Frontal cortex (tissue), 4 donors: Measurements from ENCODE around the gene MORN1. TPM values are rescaled to one million over a fixed set of nuclear protein-coding genes. Genes with fewer than 3 reads are reported as not detected.
"Not testable (repeated sequence)": the region's sequence is repeated elsewhere in the genome, so short reads cannot be mapped to it uniquely, and the experiment has no call there.

Experiments used
- DNase-seq, 2 donors: peaks; one replicate each; pipeline ENCODE4 v3.0.0; 2012; ENCODE audit warnings: low spot score in 2 of 2
- FAIRE-seq: peaks from 2 replicates; lab custom pipeline; 2012; peaks lifted over from hg19 to GRCh38; lab: Jason Lieb, UNC
- total RNA-seq: library from RNA; depleted of rRNA; stranded (reverse); fragments of >200 nt; gene quantifications from one replicate; pipeline ENCODE4 v1.2.3, GENCODE V29; 2014
- donor health status: control.
- donor health status: control.
- donor health status: control.

MORN1 gene
- total RNA-seq, 1 donor from 2014 or later: 11.0 TPM

DNA sequence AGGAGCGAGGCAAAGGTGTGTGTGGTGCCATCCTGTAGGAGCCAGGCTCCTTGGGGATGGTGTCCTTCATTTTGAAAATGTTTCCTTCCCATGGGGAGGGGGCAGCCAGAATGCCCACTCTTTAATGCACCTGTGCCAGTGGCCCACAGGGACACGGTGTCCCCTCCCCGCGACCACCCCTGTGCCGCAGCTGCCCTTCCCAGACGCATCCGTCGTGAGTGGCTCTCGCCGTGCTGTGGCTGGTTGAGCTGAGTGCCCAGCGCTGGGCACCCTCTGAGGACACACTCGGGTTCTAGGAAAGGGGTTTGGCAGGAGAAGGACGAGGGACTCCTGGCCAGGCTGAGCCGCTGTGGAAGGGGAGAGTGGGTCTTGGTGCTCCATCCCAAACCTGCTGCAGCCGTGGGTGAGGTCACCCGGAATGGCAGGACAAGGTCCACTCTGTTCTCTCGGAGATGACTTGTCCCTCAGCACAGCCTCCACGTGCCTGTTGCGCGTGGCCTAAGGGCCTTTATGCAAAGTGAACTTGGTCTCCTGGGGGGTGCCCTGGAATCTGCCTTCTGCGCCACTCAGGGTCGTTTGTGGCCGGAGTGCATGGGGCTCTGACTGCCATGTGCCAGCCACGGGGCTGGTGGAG, 88.9 kb downstream of the MORN1 start:
- DNase-seq (no peak), FAIRE-seq (no peak)

DNA sequence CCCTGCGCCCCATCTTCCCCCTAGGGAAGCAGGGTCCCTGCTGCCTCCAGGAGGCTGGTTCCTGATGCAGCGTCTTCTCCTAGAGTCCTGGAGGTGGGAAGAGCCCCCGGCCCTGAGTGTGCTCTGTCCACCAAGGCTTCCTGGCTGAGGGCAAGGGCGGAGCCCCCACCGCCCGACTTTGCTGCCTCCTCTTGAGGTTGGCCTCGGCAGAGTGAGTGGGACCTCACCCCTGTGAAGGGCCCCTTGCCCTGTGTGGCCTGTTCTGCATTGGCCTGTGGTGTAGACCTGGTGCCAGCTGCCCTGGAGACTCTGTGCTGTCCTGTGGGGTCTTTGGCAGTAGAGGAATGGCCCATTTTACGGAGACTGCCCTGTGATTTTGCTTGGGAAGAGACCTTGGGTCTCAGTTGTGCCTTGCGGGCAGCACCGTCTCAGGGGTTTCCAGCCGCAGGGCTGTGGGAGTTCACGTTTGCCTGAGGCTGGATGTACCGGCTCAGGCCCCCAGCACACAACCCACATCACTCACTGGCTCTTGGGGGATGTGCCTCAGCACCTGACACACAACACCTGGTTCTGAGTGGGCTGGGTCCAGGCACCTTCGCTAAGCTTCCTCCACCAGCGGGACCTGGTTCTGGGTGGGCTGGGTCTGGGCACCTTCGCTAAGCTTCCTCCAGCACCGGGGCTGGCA, 89.6 kb downstream of the MORN1 start:
- DNase-seq: no peak
- FAIRE-seq: no peak

DNA sequence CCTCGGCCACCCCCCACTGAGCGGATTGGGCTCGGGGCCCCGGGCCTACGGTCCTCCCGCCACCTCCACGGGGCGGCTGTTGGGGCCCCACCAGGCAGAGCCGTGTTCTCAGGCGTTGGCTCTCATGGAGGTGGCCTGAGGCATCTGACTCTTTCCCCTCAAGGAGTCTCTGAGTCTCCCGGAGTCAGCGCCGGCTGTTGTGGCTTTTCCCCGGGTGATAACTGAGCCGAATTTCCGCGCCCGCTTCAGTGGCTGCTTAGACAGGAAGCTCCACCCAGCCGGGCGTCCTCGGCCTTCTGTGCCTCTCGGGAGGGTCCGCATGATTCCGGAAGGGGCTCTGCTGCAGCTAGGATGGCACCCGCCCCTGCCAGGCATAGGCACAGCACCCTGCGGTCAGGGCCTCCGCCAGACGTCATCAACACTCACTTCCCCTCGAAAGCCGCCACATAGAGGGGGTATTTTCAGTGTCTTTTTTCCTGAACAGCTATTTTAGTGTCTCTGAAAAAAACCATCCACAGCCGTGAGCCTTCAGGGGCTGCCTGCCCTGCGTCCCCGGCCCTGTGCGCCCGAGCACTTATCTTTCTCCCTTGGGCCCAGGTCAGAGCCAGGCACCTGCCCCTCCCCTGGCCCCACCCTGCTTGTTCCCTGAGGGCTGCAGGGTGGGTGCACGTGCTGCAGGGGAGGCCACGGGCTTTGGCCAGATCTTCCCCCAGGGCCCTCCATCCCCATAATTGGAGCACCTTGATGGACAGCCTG, 90.3 kb downstream of the MORN1 start:
- FAIRE-seq (no peak), DNase-seq (peak in 1 of 2 donors; percentile 69)

DNA sequence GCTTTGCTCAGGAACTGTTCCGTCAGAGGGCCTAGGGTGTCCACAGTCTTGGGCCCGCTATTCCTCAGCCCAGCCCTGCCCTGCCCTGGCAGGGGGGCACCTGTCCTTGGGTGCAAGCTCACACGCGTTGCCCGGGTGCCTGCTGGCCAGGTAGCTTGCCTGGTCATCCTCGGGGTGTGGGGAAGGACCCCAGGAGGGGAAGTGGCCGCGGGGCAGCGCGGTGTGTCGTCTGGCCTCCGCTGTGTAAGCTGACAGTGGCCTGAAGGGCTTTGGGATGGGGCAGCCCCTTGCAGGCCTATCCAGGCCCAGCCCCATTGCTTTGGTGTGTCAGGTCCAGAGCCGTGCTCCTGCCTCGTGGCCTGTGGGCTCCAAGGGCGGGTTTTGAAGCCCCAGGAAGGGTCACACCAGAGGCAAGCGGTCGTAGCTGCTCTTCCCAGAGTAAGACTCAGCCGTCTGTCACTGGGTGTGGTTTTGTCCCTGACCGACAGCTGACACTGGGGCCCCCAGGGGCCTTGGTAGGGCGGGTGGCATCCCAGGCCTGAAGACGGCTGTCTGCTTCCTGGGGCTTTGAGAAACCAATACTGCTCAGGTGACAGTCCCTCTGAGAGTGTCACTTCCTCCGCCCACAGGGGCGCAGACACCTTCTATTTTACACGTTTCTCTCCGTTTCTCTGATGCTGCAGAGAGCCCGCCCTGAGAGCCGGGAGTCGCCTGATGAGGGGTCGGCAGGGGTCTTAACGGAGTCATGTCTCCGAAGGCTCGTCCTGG, 91.2 kb downstream of the MORN1 start:
- no peak for DNase-seq
- FAIRE-seq: no peak

DNA sequence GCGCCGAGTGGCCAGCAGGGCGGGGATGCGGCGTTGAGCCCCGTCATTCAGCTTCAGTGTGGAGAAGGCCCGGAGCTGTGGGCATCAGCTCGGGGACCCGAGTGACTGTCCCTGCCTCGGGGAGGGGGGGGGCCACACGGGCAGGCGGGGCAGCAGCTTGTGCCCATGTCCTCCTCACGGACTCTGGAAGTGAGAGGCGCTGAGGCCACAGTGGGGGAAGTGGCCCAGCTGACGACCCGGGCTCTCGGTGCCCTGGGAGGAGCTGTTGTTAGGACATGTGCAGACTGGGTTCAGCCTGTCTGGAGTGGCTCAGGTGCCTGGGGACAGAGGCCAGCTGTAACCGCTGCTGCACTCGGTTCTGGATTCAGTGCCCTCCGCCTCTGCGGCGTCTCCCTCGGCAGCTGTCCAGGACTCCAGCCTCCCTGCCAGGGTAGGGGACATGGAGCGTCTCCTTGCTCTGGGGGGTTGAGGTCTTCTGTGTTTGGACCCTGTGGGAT, 92.2 kb downstream of the MORN1 start:
- FAIRE-seq (no peak), DNase-seq (no peak)

DNA sequence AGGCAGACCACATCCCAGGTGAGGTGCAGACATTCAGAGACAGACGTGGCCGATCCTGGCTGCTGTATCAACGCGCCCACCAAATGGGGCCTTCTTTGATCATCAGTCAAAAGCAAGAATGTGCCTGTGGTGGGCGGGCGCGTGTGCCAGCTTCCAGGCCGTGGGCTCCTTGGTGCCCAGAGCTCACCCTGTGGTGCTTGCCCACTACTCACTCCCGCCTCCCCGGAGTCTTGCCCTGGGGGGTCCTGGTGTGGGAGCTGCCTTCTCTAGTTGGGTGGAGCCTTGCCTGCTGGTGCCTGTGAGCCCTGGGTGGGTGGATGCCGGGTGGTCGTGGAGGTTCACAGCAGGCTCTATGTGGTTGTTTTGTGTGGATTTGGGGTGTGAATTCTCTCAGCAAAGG, 92.7 kb downstream of the MORN1 start:
- DNase-seq: no peak
- FAIRE-seq: no peak

DNA sequence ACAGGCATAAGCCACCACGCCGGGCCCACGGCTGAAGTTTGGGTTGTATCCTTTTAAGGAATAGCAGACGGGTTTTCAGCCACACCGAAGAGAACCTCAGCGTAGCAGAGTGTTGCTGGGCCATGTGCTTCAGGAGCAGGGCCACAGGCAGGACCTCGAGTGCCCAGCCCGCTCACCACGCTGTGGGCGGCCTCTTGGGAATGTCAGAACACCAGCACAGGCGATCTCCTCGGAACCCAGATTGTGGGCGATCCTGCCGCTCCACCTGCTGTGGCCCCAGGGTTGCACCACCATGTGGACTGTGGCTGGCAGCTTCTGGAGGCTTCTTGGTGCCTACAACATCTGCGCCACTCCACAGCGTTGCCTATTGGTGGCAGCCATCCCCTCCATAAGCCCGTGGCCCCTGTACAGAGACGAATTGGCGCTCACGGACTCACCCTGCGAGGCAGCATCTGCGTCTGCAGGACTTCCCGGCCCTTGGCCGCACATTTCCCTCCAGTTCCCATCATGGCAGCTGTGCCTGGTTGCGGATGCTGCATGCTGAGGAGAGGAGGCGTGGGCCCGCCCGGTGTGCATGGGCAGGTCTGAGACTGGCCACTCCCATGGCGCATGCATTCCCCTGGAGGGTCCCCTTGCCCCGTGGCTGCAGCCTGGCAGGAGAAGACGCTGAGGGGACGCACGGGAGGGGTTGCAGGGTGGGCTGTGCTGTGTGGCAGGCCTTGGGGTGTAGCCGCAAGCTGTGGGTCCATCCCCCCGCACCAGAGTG, 93.9 kb downstream of the MORN1 start:
- DNase-seq: no peak
- FAIRE-seq: no peak

DNA sequence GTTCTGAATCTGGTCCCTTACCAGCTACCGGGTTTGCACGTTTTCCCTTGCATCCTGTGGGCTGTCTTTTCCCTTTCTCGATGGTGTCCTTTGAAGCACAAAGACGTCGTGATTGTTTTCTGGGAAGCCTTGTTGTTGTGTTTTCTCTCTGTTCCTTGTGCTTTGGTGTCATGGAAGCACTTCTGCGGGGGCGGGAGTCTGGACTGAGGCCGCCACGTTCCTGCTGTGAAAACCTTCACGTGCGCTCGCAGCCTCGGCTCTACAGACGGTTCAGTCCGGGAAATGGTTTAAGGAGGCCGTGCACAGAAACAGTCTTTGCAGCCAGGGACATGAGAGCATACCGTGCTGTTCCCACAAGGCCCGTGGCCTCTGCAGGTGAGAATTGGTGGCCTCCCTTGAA, 94.7 kb downstream of the MORN1 start:
- FAIRE-seq (no peak), DNase-seq (no peak)

DNA sequence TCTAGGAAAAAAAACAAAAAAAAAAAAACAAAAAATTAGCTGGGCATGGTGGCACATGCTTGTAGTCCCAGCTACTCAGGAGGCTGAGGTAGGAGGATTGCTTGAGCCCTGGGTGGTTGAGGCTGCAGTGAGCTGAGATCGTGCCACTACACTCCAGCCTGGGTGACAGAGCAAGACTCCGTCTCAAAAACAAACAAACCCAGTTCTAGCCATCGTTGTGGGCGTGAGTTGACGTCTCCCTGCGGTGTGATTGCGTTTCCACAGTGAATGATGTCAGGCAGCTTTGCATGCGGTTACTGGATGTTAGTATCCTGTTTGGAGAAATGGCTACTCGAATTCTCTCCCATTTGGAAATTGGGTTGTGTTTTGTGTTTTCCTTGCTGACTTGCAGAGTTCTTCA, 95.1 kb downstream of the MORN1 start:
- not testable (repeated sequence) for FAIRE-seq, DNase-seq

DNA sequence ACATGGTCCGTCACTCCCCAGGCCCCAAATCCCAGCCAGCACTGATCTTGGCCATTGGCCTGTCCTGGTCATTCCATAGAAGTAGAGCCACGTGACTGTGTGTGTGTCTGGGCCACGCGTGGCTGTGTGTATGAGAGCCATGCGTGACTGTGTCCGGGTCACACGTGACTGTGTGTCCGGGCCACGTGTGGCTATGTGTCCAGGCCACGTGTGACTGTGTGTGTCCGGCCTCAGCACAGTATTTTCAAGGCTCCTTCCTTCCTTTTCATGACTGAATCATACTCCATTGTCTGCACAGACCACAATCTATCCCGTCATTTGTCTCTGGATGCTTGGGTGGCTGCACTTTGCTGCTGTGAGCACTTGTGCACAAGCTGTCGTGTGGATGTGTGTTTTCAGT, 95.8 kb downstream of the MORN1 start:
- DNase-seq (no peak), FAIRE-seq (no peak)

DNA sequence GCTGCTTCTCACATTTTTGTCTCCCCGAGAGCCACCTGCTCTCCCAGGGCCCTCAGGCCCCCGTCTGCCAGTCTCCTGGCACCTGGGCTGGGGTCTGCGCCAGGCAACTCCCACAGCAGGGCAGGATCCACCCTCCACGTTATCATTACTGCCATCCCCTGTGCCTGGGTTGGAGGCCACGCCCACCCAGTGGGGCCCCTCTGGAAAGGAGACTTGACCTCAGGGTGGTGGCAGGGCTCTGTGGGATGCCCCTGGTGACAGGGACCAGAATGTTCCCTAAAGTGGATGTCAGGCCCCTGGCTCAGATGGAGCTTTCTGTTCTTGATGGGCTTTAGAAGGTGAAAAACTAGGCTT, 96.7 kb downstream of the MORN1 start:
- no peak for DNase-seq
- no peak for FAIRE-seq

DNA sequence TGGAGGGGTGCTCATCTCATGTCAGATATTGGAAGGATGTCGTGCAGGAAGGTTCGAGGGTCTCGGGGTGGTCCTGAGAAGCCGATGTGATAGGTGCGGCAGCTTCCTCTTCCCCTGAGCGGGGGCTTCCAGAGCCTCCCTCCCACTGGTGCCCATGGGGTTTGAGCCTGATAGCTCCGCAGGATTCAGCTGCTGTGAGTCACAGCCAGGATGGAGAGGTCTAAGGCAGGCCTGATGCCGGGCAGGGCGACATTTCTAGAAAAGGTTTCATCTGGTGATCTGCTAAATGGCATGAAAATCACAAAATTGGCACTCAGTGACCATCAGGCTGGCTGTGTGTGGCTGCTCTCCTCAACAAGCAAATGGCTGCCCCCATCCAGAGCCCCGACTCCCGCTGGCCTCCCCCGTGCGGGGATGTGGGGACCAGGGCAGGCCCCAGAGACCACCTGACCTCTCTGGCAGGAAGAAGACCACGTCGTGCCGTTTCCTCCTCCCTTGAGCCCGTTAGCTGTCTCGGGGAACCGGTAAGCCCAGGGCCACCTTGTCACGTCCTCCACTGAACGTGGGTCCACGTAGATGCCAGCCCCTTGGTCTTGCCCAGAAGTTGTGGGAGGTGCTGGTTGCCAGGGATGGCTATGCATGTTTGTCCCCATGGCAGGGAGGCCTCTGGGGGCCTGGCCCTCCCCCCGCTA, 97.2 kb downstream of the MORN1 start:
- DNase-seq: no peak
- no peak for FAIRE-seq

DNA sequence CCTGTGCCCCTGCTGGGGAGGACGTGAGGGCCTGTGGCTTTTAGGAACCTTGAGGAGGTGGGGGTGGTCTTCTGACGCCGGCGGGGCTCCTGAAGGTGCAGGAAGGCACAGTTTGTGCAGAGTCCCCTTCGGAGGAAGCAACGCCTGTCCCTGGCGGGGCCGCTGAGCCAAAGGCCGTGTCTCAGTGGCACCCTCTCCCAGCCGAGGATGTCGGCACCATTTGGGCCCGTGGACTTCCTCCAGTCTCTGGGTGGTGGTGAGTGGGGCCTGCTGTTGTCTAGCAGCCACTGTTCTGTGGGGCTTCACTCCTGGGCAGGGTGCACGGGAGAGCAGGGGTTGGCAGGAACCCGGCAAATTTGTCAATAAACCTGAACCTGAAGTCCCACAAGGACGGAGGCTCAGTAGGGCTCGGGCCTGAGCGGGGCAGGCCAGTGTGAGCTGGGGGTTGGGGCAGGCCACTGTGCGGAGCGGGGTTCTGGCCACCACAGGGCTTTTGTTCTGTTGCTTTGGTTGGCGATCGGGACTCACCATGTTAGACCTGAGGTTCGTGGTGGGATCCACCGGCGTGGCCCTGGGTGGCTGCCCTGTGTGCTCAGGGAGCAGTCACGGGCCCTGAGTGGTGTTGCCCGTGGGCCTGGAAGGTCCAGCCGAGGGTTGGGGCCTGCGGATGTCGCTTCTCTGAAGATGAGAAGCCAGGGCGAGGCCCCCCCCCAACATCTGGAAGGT, 98.5 kb downstream of the MORN1 start:
- FAIRE-seq (no peak), DNase-seq (no peak)

DNA sequence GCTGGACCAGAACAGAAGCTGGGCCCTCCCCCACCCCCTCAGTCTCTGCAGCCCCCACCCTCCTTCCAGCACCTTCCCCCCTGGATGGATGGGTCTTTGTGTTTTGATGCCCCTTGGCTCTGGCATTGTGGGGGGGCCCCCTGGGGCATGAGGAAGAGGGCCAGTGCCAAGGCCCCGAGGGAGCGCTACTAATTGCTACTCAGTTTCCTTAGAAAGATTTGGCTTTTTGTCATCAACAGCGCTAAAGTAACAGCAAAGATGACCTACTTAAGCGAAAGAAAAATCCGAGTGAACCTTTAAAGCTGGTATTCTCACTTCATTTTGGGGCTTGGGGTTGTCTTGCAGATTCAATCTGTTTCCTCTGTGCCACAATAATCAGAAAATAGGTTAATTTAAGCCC, 99.8 kb downstream of the MORN1 start:
- DNase-seq: no peak
- FAIRE-seq: no peak

DNA sequence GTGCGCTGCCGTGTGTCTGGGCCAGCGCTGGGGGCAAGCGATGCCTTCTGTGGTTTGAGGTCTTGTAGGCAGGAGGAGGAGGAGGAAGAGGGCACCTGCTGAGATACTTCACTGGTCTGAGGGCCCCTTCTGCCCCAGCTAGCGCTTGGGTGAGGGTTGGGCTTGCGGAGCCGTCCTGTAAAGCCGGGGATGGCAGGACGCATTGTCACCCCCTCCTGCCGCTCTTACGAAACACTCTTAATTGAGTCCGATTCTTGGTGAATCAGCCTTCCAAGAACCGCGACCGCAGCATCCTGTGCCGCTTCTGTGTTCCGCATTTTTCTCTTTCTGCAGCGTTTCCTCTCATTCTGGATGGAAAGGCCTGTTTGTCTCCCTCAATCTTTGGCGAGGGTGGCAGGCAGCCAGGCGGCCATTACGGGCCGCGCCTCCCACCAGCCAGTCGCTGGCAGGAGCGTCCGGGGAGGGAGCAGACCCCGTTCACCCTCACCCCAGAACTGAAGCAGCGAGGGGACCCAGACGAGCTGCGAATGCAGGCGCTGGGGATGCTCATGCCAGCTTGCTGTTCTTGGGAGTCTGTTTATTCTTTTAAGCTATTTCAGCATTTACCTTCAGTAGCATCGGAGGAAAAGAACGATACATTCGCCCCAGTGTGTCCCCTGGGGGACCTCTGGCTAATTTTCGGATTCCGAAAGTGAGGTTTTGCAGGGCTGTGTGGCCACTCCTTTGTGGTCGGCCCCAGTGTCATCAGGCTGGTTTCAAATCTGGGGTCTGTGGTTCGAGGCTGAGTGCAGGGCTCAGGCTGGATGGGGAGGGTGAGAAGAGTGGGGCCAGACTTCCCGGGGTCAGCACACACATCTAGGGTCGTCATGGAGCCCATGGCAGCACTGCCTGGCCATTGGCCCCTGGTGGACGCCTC, 100.5 kb downstream of the MORN1 start:
- FAIRE-seq: no peak

DNA sequence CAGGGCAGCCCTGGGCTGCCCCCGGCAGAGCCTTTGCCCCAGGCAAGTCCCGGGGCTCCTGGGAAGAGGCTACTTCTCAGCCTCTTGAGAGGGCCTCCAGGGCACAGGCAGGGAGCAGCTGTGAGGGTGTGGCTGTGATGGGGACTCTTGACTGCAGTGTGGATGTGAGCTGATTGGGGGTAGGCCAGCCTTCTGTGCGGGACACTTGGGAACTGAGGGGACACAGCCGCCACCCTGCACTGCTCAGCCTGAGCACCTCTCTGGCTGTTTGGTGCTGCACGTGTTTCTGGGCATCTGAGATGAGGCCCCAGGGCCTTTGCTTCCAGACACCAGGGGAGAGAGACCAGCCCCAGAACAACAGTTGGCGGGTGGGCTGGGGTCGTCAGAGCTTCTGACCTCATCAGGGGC, 101.2 kb downstream of the MORN1 start:
- no peak for FAIRE-seq
- no peak for DNase-seq

More for the DNA sequence above, 100.5 kb downstream of the MORN1 start:
- DNase-seq: peak in 1 of 2 donors; percentile 80

DNA sequence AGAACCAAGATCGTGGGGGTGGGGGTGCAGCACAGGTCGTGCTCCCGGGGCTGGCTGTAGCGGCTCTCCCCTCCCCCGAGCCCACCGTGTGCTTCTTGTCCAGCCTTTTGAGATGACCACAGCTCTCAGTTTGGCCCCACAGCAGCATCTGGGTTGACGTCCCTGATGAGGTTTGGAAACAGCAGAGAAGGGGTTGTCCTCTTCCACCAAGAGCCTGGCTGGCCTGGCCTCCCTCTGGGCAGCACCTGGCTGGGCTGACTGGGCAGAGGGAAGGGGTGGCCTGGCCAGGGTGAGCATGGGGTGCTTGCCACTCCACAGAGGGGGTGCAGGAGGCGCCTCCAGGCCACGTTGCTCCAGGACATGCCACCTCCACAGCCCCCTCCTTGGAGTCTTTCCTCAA, 101.7 kb downstream of the MORN1 start:
- DNase-seq: no peak
- no peak for FAIRE-seq
